ENCODE measurements around the gene RIN3.

- TF ChIP-seq CTCF (IDR thresholded peaks at IDR 0.05 in 8 of 11, conservative IDR thresholded peaks at IDR 0.05 in 3 of 11) (peak in 10 of 11 experiments; percentile 14 to 88 (median 66)), POLR2A (IDR thresholded peaks at IDR 0.05) (no peak)
These were observed 37.7 kb downstream of the RIN3 start for GRCh38 chr14:92551044-92551841.

Measured in spleen (tissue), 7 donors.